Mesenchymal stem cell (in vitro differentiated cells and primary cell): ENCODE results near the gene MSRB1.

Experiments used
- DNase-seq: peaks from one replicate; pipeline ENCODE4 v3.0.0-alpha.2; 2013
- H2AFZ ChIP-seq: one replicate; pipeline ENCODE4 v1.6.1; 2013; ENCODE audit warnings: low read depth, mild to moderate bottlenecking, control low read depth, inconsistent platforms, low read length, moderate library complexity
- H2AK5ac ChIP-seq: 2 replicates; pipeline ENCODE4 v1.6.1; 2013; ENCODE audit warnings: low read length, moderate library complexity, mild to moderate bottlenecking, inconsistent platforms; ENCODE audit not compliant: severe bottlenecking
- H2BK120ac ChIP-seq: one replicate; pipeline ENCODE4 v1.6.1; 2013; ENCODE audit warnings: low read depth, mild to moderate bottlenecking, inconsistent platforms, low read length, moderate library complexity
- H2BK12ac ChIP-seq, 2 experiments: one replicate each; pipeline ENCODE4 v1.6.1; 2013; ENCODE audit warnings: inconsistent platforms in 2 of 2, low read length in 2 of 2, mild to moderate bottlenecking in 2 of 2, moderate library complexity in 2 of 2, control low read depth in 1 of 2
- H2BK15ac ChIP-seq: one replicate; pipeline ENCODE4 v1.6.1; 2013; ENCODE audit warnings: mild to moderate bottlenecking, low read depth, inconsistent platforms; ENCODE audit not compliant: poor library complexity, severe bottlenecking
- H2BK5ac ChIP-seq: 2 replicates; pipeline ENCODE4 v1.6.1; 2013; ENCODE audit warnings: low read depth, mild to moderate bottlenecking, low read length, control low read depth, inconsistent platforms; ENCODE audit not compliant: poor library complexity, severe bottlenecking
- H3K14ac ChIP-seq, 2 experiments: one replicate each; pipeline ENCODE4 v1.6.1; 2013; ENCODE audit warnings: inconsistent platforms in 2 of 2, low read length in 2 of 2, control low read depth in 1 of 2, mild to moderate bottlenecking in 1 of 2, moderate library complexity in 1 of 2
- H3K18ac ChIP-seq, 2 experiments: one replicate each; pipeline ENCODE4 v1.6.1; 2013; ENCODE audit warnings: inconsistent platforms in 2 of 2, low read length in 2 of 2, control low read depth in 1 of 2, low read depth in 1 of 2, mild to moderate bottlenecking in 1 of 2
- H3K23ac ChIP-seq, 2 experiments: one replicate each; pipeline ENCODE4 v1.6.1; 2013; ENCODE audit warnings: inconsistent platforms in 2 of 2, low read length in 2 of 2, mild to moderate bottlenecking in 2 of 2, moderate library complexity in 2 of 2, control low read depth in 1 of 2
- H3K27ac ChIP-seq: 2 replicates; pipeline ENCODE4 v1.5.1; 2013; ENCODE audit warnings: mild to moderate bottlenecking, moderate library complexity, low read length, control low read depth, inconsistent platforms; ENCODE audit not compliant: poor library complexity, severe bottlenecking
- H3K27me3 ChIP-seq, 2 experiments: 2 replicates each; pipeline versions ENCODE4 v1.6.1 to v1.7.0; 2013; ENCODE audit warnings: low read length in 2 of 2, mild to moderate bottlenecking in 2 of 2, moderate library complexity in 2 of 2, control low read depth in 1 of 2, inconsistent platforms in 1 of 2; ENCODE audit not compliant: control insufficient read depth in 1 of 2, insufficient read depth in 1 of 2
- H3K36me3 ChIP-seq, 2 experiments: 2 replicates each; pipeline versions ENCODE4 v1.6.1 to v1.7.0; 2013; ENCODE audit warnings: low read length in 2 of 2, control low read depth in 1 of 2, inconsistent platforms in 1 of 2, low read depth in 1 of 2, mild to moderate bottlenecking in 1 of 2; ENCODE audit not compliant: insufficient read depth in 2 of 2, control insufficient read depth in 1 of 2
- H3K4ac ChIP-seq, 2 experiments: one replicate each; pipeline ENCODE4 v1.6.1; 2013; ENCODE audit warnings: inconsistent platforms in 2 of 2, low read length in 2 of 2, mild to moderate bottlenecking in 2 of 2, moderate library complexity in 2 of 2, control low read depth in 1 of 2, low read depth in 1 of 2
- H3K4me1 ChIP-seq: 2 replicates; pipeline ENCODE4 v1.6.1; 2013; ENCODE audit warnings: low read depth, low read length, control low read depth; ENCODE audit not compliant: control insufficient read depth, insufficient read depth
- H3K4me2 ChIP-seq: 2 replicates; pipeline ENCODE4 v1.6.1; 2013; ENCODE audit warnings: low read length, mild to moderate bottlenecking, inconsistent platforms; ENCODE audit not compliant: poor library complexity, severe bottlenecking
- H3K4me3 ChIP-seq, 2 experiments: 2 replicates each; pipeline versions ENCODE4 v1.5.1 to v1.7.0; 2013; ENCODE audit warnings: low read length in 2 of 2, mild to moderate bottlenecking in 2 of 2, control low read depth in 1 of 2, low read depth in 1 of 2; ENCODE audit not compliant: insufficient read depth in 1 of 2
- H3K79me1 ChIP-seq: replicated peaks from 2 replicates; pipeline ENCODE4 v1.6.1; 2013; ENCODE audit warnings: mild to moderate bottlenecking, control low read depth, low read length, inconsistent platforms; ENCODE audit not compliant: poor library complexity, severe bottlenecking
- H3K9ac ChIP-seq: 2 replicates; pipeline ENCODE4 v1.7.0; 2013; ENCODE audit warnings: mild to moderate bottlenecking, low read length, moderate library complexity
- H3K9me3 ChIP-seq: 2 replicates; pipeline ENCODE4 v1.7.0; 2013; ENCODE audit warnings: mild to moderate bottlenecking, low read length; ENCODE audit not compliant: control insufficient read depth
- H4K8ac ChIP-seq: one replicate; pipeline ENCODE4 v1.6.1; 2013; ENCODE audit warnings: inconsistent platforms, mild to moderate bottlenecking, low read length, moderate library complexity
- H4K91ac ChIP-seq: one replicate; pipeline ENCODE4 v1.6.1; 2013; ENCODE audit warnings: mild to moderate bottlenecking, low read length, inconsistent platforms
- WGBS: methylation state at CpG from one replicate; pipeline ENCODE4 v1.1.7; 2013; ENCODE audit warnings: mixed read lengths; 5-methylcytosine and 5-hydroxymethylcytosine counted together

Gene MSRB1

GRCh38 chr16:1965396-1966001 is 22.5 kb upstream of the MSRB1 start:
- DNase-seq = no peak
- H2AFZ ChIP-seq = peak overlapping the region; percentile 72
- 28% methylated on average over 23 of the region's 24 CpGs for WGBS
- H3K4me1 ChIP-seq = peaks cover 28% of the 10 kb centered on the region
- H3K4me2 ChIP-seq = peak overlapping the region; percentile 92
- H2BK120ac ChIP-seq = peak overlapping the region; percentile 77
- peak overlapping the region; percentile 81 for H4K8ac ChIP-seq
- H3K4ac ChIP-seq = peak overlapping the region; percentile 86 to 93
- peak overlapping the region in 1 of 2 experiments; percentile 26 for H3K14ac ChIP-seq
- H3K27me3 ChIP-seq = no peaks in the 10 kb centered on the region
- H3K4me3 ChIP-seq = peak overlapping the region; percentile 88 to 91
- peak overlapping the region in 1 of 2 experiments; percentile 12 for H2BK12ac ChIP-seq
- peak overlapping the region; percentile 9 for H2BK5ac ChIP-seq
- H3K18ac ChIP-seq = peak overlapping the region; percentile 79 to 93
- peaks cover 33 to 34% of the 10 kb centered on the region in 2 experiments for H3K36me3 ChIP-seq
- H2AK5ac ChIP-seq = peak overlapping the region; percentile 57
- H4K91ac ChIP-seq = peak overlapping the region; percentile 74
- H3K9ac ChIP-seq = peak overlapping the region; percentile 97
- peak overlapping the region; percentile 55 for H2BK15ac ChIP-seq
- peak overlapping the region in 1 of 2 experiments; percentile 81 for H3K23ac ChIP-seq
- H3K9me3 ChIP-seq = peaks cover 4% of the 10 kb centered on the region
- H3K27ac ChIP-seq = peak overlapping the region; percentile 21
- peaks cover 8% of the 10 kb centered on the region for H3K79me1 ChIP-seq

- peak within 1 kb of the TSS; percentile 84 for H3K27ac ChIP-seq
- H4K91ac ChIP-seq = peak within 1 kb of the TSS; percentile 78
- H3K4ac ChIP-seq = peak within 1 kb of the TSS; percentile 86 to 93
- H3K36me3 ChIP-seq = peaks cover 33 to 34% of the 10 kb centered on the region in 2 experiments
- peaks cover 4% of the 10 kb centered on the region for H3K9me3 ChIP-seq
- H3K4me1 ChIP-seq = peaks cover 28% of the 10 kb centered on the region
- peak within 1 kb of the TSS; percentile 88 to 91 for H3K4me3 ChIP-seq
- no peak within 1 kb of the TSS for H2BK12ac ChIP-seq
- H3K14ac ChIP-seq = peak within 1 kb of the TSS in 1 of 2 experiments; percentile 74
- H3K79me1 ChIP-seq = peaks cover 8% of the 10 kb centered on the region
- H2BK15ac ChIP-seq = peak within 1 kb of the TSS; percentile 55
- DNase-seq = peak; percentile 99
- H2AFZ ChIP-seq = peak within 1 kb of the TSS; percentile 72
- H2BK120ac ChIP-seq = peak within 1 kb of the TSS; percentile 77
- H3K4me2 ChIP-seq = peak within 1 kb of the TSS; percentile 92
- peak within 1 kb of the TSS; percentile 78 for H2AK5ac ChIP-seq
- peak within 1 kb of the TSS in 1 of 2 experiments; percentile 81 for H3K23ac ChIP-seq
- WGBS = under 1% methylated on average over 91 of the region's 97 CpGs
- H3K27me3 ChIP-seq = no peaks in the 10 kb centered on the region
- peak within 1 kb of the TSS; percentile 79 to 93 for H3K18ac ChIP-seq
- H4K8ac ChIP-seq = peak within 1 kb of the TSS; percentile 90
- H2BK5ac ChIP-seq = peak within 1 kb of the TSS; percentile 97
- peak within 1 kb of the TSS; percentile 97 for H3K9ac ChIP-seq
These were observed 21.8 kb upstream of the MSRB1 start, which contains the start of gene RPS2 for GRCh38 chr16:1964506-1965395. Gene RPS2, minus strand, starts transcription at chr16:1964826. Its CDS starts 201 bp downstream, at chr16:1964625.

- H3K23ac ChIP-seq = peak overlapping the region in 1 of 2 experiments; percentile 34
- peak; percentile 57 for DNase-seq
- peaks cover 32% of the 10 kb centered on the region for H3K4me1 ChIP-seq
- peak overlapping the region; percentile 97 for H3K9ac ChIP-seq
- no peak overlapping the region for H4K8ac ChIP-seq
- no peak overlapping the region for H4K91ac ChIP-seq
- peaks cover 4% of the 10 kb centered on the region for H3K9me3 ChIP-seq
- H3K4ac ChIP-seq = peak overlapping the region in 1 of 2 experiments; percentile 74
- peaks cover 33 to 34% of the 10 kb centered on the region in 2 experiments for H3K36me3 ChIP-seq
- H2AFZ ChIP-seq = no peak overlapping the region
- H3K4me2 ChIP-seq = peak overlapping the region; percentile 55
- peak overlapping the region in 1 of 2 experiments; percentile 68 for H3K18ac ChIP-seq
- peaks cover 8% of the 10 kb centered on the region for H3K79me1 ChIP-seq
- peak overlapping the region in 1 of 2 experiments; percentile 35 for H3K14ac ChIP-seq
- H2BK15ac ChIP-seq = no peak overlapping the region
- no peaks in the 10 kb centered on the region for H3K27me3 ChIP-seq
- no peak overlapping the region for H2AK5ac ChIP-seq
- H3K27ac ChIP-seq = peak overlapping the region; percentile 45
- no peak overlapping the region for H2BK120ac ChIP-seq
- under 1% methylated on average over 40 of the region's 44 CpGs for WGBS
- H3K4me3 ChIP-seq = peak overlapping the region; percentile 84 to 91
- H2BK5ac ChIP-seq = peak overlapping the region; percentile 97
- H2BK12ac ChIP-seq = no peak overlapping the region
These were observed 21.0 kb upstream of the MSRB1 start for GRCh38 chr16:1963806-1964505.
